ENCODE data around the gene MED1. TPM values are rescaled to one million over a fixed set of nuclear protein-coding genes. Genes with fewer than 3 reads are reported as not detected.
"Not testable (repeated sequence)": the region's sequence is repeated elsewhere in the genome, so short reads cannot be mapped to it uniquely, and the experiment has no call there.

The MED1 gene
- total and polyA plus RNA-seq, 2 donors (not counting 1 experiment from before 2014, with no cell fraction given): 13.1 to 59.1 TPM

GRCh38 chr17:39484178-39484577, 33.1 kb upstream of the MED1 start:
- Mint-ChIP-seq H3K4me3 (no peak overlapping the region), H3K27ac (no peak overlapping the region), H3K27me3 (no peaks in the 10 kb centered on the region), H3K4me1 (peaks cover 13% of the 10 kb centered on the region), H3K9me3 (ENCODE audit: insufficient read depth) (no peaks in the 10 kb centered on the region)
- Histone ChIP-seq H3K4me2 (replicated peaks; ENCODE audit: low read depth, low read length, poor library complexity, severe bottlenecking) (no peak overlapping the region), H3K36me3 (replicated peaks in 1 of 2; ENCODE audit: control extremely low read depth in 1 of 2, control insufficient read depth in 1 of 2, extremely low read depth in 1 of 2, insufficient read depth in 2 of 2, low read length in 1 of 2) (peaks cover 1 to 12% of the 10 kb centered on the region in 2 experiments), H3K4me3 (ENCODE audit: control extremely low read depth in 1 of 5, extremely low read depth in 1 of 5, insufficient read depth in 1 of 5, low read depth in 2 of 5, low read length in 4 of 5) (no peak overlapping the region), H4K20me1 (ENCODE audit: control insufficient read depth, insufficient read depth, low read length, poor library complexity, severe bottlenecking) (peaks cover 6% of the 10 kb centered on the region), H3K27me3 (replicated peaks in 1 of 4; ENCODE audit: control extremely low read depth in 1 of 4, control insufficient read depth in 3 of 4, insufficient read depth in 4 of 4, low read length in 3 of 4) (no peaks in the 10 kb centered on the region), H3K79me2 (ENCODE audit: control insufficient read depth, insufficient read depth, low read length) (peaks cover 73% of the 10 kb centered on the region), H3K27ac (ENCODE audit: low read length in 2 of 2) (no peak overlapping the region), H3K9me3 (ENCODE audit: control extremely low read depth in 1 of 3, control insufficient read depth in 2 of 3, insufficient read depth in 1 of 3, low read length in 2 of 3) (no peaks in the 10 kb centered on the region), H2AFZ (ENCODE audit: insufficient read depth, low read depth, low read length, poor library complexity, severe bottlenecking) (no peak overlapping the region), H3K4me1 (ENCODE audit: control insufficient read depth in 2 of 2, insufficient read depth in 2 of 2, low read length in 2 of 2) (peaks cover 3% of the 10 kb centered on the region in 2 donors), H3K9ac (ENCODE audit: low read length) (no peak overlapping the region)
- no peak for TF ChIP-seq EZH2 (IDR thresholded peaks at IDR 0.05; ENCODE audit: borderline replicate concordance, insufficient read depth, low read depth, low read length, poor library complexity, severe bottlenecking)
- ATAC-seq (ENCODE audit: low read depth) (no peak), DNase-seq (no peak)
- intact Hi-C loops (cut with micrococcal nuclease): no loop called here
- POLR2A ChIA-PET: no interaction called here
- WGBS (ENCODE audit: insufficient coverage): no CpG with 5 or more reads among the region's 2 CpGs
- CTCF ChIA-PET: no interaction called here

- Histone ChIP-seq H3K27me3 (replicated peaks in 1 of 4; ENCODE audit: control extremely low read depth in 1 of 4, control insufficient read depth in 3 of 4, insufficient read depth in 4 of 4, low read length in 3 of 4) (no peaks in the 10 kb centered on the region), H3K27ac (ENCODE audit: low read length in 2 of 2) (no peak overlapping the region), H3K36me3 (replicated peaks in 1 of 2; ENCODE audit: control extremely low read depth in 1 of 2, control insufficient read depth in 1 of 2, extremely low read depth in 1 of 2, insufficient read depth in 2 of 2, low read length in 1 of 2) (peaks cover 1 to 16% of the 10 kb centered on the region in 2 experiments), H2AFZ (ENCODE audit: insufficient read depth, low read depth, low read length, poor library complexity, severe bottlenecking) (no peak overlapping the region), H3K9me3 (ENCODE audit: control extremely low read depth in 1 of 3, control insufficient read depth in 2 of 3, insufficient read depth in 1 of 3, low read length in 2 of 3) (no peaks in the 10 kb centered on the region), H3K9ac (ENCODE audit: low read length) (no peak overlapping the region), H3K4me1 (ENCODE audit: control insufficient read depth in 2 of 2, insufficient read depth in 2 of 2, low read length in 2 of 2) (peaks cover 3% of the 10 kb centered on the region in 2 donors), H3K79me2 (ENCODE audit: control insufficient read depth, insufficient read depth, low read length) (peaks cover 67% of the 10 kb centered on the region), H4K20me1 (ENCODE audit: control insufficient read depth, insufficient read depth, low read length, poor library complexity, severe bottlenecking) (peaks cover 6% of the 10 kb centered on the region), H3K4me3 (ENCODE audit: control extremely low read depth in 1 of 5, extremely low read depth in 1 of 5, insufficient read depth in 1 of 5, low read depth in 2 of 5, low read length in 4 of 5) (no peak overlapping the region), H3K4me2 (replicated peaks; ENCODE audit: low read depth, low read length, poor library complexity, severe bottlenecking) (no peak overlapping the region)
- TF ChIP-seq CTCF (IDR thresholded peaks at IDR 0.05) (no peak), EZH2 (IDR thresholded peaks at IDR 0.05; ENCODE audit: borderline replicate concordance, insufficient read depth, low read depth, low read length, poor library complexity, severe bottlenecking) (no peak)
- Mint-ChIP-seq H3K9me3 (ENCODE audit: insufficient read depth) (no peaks in the 10 kb centered on the region), H3K27me3 (no peaks in the 10 kb centered on the region), H3K4me1 (peaks cover 13% of the 10 kb centered on the region), H3K27ac (no peak overlapping the region), H3K4me3 (no peak overlapping the region)
- ChIA-PET CTCF (no interaction called here), POLR2A (no interaction called here)
- no CpG with 5 or more reads among the region's 6 CpGs for WGBS (ENCODE audit: insufficient coverage)
- DNase-seq (no peak), ATAC-seq (ENCODE audit: low read depth) (no peak)
- intact Hi-C loops (cut with micrococcal nuclease): no loop called here
Measured at GRCh38 chr17:39483506-39483905, 32.4 kb upstream of the MED1 start.

- H3K27me3 ChIP-seq (replicated peaks in 1 of 4; ENCODE audit: control extremely low read depth in 1 of 4, control insufficient read depth in 3 of 4, insufficient read depth in 4 of 4, low read length in 3 of 4); H3K27ac Mint-ChIP-seq; H3K4me3 ChIP-seq (ENCODE audit: control extremely low read depth in 1 of 5, extremely low read depth in 1 of 5, insufficient read depth in 1 of 5, low read depth in 2 of 5, low read length in 4 of 5); H3K27ac ChIP-seq (ENCODE audit: low read length in 2 of 2); H3K9ac ChIP-seq (ENCODE audit: low read length); H3K27me3 Mint-ChIP-seq; H3K4me1 ChIP-seq (ENCODE audit: control insufficient read depth in 2 of 2, insufficient read depth in 2 of 2, low read length in 2 of 2); H3K9me3 Mint-ChIP-seq (ENCODE audit: insufficient read depth); DNase-seq; H3K4me3 Mint-ChIP-seq; intact Hi-C loops (cut with micrococcal nuclease); H4K20me1 ChIP-seq (ENCODE audit: control insufficient read depth, insufficient read depth, low read length, poor library complexity, severe bottlenecking); H3K4me2 ChIP-seq (replicated peaks; ENCODE audit: low read depth, low read length, poor library complexity, severe bottlenecking); ATAC-seq (ENCODE audit: low read depth); H3K9me3 ChIP-seq (ENCODE audit: control extremely low read depth in 1 of 3, control insufficient read depth in 2 of 3, insufficient read depth in 1 of 3, low read length in 2 of 3); H2AFZ ChIP-seq (ENCODE audit: insufficient read depth, low read depth, low read length, poor library complexity, severe bottlenecking); H3K4me1 Mint-ChIP-seq: not testable (repeated sequence)
- POLR2A ChIA-PET: interaction anchor here (0.7 kb wide), 1 partner anchor 18 kb away, joined by 8 read pairs; the partner anchor contains the start of gene CDK12
- 100% methylated on average over 7 of the region's 8 CpGs for WGBS (ENCODE audit: insufficient coverage)
- CTCF ChIA-PET: interaction anchor here (0.6 to 0.8 kb wide), 3 partner anchors 19 to 1734 kb away, joined by 3 to 5 read pairs (median 3); no protein-coding TSS in a partner anchor
- Histone ChIP-seq H3K36me3 (replicated peaks in 1 of 2; ENCODE audit: control extremely low read depth in 1 of 2, control insufficient read depth in 1 of 2, extremely low read depth in 1 of 2, insufficient read depth in 2 of 2, low read length in 1 of 2) (peaks cover 1 to 21% of the 10 kb centered on the region in 2 experiments), H3K79me2 (ENCODE audit: control insufficient read depth, insufficient read depth, low read length) (peaks cover 48% of the 10 kb centered on the region)
Measured at GRCh38 chr17:39479631-39480030, 28.6 kb upstream of the MED1 start.
